SK-N-DZ (cell line): Measurements from ENCODE around the gene LCN6.
"Not testable (repeated sequence)": the region's sequence is repeated elsewhere in the genome, so short reads cannot be mapped to it uniquely, and the experiment has no call there.

Experiments
- DNase-seq: peaks from one replicate; pipeline ENCODE4 v3.0.0-alpha.2; 2015; ENCODE audit warnings: low spot score

Gene LCN6

DNA sequence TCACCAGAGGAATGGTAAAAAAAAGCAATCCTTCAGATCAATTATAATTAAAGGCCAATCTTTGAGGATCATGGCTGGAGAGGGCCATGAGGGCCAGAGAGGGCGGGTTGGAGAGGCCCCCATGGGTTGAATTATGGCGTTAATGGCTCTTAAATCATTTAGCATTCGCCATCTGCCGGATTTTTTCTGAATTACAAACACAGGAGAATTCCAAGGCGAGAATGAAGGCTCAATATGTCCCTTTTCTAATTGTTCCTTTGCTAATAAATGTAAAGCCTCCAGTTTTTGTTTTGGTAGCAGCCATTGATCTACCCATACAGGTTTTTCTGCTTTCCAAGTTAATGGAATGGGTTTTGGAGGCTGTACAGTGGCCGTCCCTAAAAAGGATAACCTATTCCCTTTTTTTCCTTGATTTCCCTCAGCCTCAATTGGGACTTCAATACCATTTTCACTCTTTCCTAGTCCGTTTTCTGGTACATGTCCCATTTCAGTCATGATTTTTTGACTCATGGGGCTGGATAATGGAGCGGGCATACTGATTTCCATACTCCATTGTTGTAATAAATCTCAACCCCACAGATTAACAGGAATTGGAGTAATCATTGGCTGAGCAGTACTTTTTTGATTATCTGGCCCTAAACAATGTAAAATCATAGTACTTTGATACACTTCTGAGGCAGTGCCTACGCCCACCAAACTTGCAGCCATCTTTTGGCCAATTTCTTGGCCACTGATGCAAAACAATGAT is 36.1 kb upstream of the LCN6 start:
- DNase-seq = no peak

GRCh38 chr9:136782452-136782851 is 34.1 kb upstream of the LCN6 start:
- no peak for DNase-seq

- no peak for DNase-seq
These were observed 31.5 kb upstream of the LCN6 start for GRCh38 chr9:136779808-136780207.

DNA sequence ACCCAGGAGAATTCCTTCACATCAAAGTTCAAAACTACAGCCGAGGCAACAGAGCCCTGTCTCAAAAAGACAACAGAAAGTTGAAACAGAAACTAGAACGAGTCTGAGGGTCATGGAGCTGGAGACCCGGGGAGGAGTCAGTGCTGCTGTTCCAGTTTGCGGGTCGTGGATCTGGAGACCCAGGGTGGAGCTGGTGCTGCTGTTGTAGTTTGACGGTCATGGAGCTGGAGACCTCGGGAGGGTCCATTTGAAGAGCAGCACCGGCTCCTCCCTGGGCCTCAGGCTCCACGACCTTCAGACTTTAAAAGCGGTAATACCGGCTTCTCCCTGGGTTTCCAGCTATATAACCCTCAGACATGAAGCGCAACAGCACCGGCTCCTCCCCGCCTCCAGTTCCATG is 29.0 kb upstream of the LCN6 start:
- no peak for DNase-seq

DNA sequence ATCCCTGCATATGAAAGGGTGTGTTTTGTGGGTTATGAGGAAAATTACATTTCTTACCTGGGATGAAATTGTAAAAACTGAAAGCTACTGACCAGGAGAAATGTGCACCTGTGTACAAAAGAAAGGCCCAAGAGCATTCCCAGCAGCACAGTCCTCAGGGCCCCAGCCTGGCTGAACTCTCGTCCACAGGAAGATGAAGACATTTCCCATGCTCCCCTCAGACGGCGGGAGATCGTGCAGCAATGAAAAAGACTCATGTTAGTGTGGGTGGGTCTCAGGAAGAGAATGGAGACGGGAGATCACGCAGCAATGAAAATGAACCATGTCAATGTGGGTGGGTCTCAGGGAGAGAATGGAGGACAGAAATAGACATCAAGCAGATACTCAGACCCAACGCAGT is 28.6 kb upstream of the LCN6 start:
- DNase-seq = no peak

GRCh38 chr9:136775191-136775590 is 26.9 kb upstream of the LCN6 start:
- DNase-seq = no peak

GRCh38 chr9:136774416-136775045 is 26.2 kb upstream of the LCN6 start:
- DNase-seq = no peak

DNA sequence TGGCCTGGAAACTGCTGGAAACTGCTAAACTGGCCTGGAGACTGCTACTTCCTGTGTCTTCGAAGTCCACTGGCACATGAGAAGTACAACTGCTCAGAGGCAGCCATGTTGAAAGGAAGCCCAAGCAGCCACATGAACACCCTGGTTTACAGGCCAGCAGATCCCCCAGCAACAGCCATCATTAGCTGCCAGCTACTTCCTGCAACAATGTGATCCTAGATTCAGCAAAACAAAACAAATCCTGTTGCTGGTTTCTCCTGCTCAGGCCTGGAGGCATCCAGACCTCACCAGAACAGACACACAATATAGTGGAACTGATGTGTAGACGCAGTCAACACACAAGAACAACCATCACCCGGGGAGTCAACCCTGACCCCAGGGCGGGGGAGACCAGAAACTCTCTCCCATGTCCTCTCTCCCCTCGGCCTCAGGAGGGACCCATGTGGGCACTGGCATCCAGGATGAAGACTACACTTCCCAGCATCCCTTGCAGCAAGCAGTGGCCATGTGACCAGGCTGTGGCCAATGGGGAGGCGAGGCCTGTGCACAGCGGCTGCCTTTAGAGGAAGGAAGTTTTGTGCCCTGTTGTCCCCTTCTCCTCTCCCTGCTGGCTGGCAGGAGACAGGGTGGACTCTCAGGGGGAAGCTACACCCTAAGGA is 25.2 kb upstream of the LCN6 start:
- DNase-seq = peak; percentile 77

DNA sequence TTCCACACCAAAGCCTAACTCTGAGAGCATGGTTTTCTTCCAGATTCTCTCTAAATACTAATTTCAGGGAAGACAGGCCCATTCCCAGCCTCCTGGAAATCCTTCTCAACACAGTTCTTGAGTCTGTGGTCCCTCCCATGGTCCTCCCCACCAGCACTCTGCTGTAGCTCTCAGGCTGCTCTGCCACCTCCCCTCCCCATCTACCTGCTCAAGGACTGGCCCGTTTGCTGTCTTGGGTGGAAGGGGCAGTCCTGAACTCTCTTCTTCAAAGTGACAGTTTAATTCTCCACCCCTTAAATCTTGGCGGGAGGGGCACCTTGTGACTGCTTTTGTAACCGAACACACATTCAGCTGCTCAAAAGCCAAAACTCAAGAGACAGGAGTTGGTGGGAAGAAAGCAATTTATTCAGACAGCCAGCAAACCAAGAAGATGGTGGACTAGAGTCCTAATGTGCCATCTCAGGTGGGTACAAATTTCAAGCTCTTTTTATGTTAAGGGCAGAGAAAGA is 23.6 kb upstream of the LCN6 start:
- DNase-seq = no peak

- DNase-seq = no peak
These were observed 21.4 kb upstream of the LCN6 start for GRCh38 chr9:136769710-136770191.

GRCh38 chr9:136766410-136767120 is 18.2 kb upstream of the LCN6 start:
- DNase-seq = peak; percentile 72

DNA sequence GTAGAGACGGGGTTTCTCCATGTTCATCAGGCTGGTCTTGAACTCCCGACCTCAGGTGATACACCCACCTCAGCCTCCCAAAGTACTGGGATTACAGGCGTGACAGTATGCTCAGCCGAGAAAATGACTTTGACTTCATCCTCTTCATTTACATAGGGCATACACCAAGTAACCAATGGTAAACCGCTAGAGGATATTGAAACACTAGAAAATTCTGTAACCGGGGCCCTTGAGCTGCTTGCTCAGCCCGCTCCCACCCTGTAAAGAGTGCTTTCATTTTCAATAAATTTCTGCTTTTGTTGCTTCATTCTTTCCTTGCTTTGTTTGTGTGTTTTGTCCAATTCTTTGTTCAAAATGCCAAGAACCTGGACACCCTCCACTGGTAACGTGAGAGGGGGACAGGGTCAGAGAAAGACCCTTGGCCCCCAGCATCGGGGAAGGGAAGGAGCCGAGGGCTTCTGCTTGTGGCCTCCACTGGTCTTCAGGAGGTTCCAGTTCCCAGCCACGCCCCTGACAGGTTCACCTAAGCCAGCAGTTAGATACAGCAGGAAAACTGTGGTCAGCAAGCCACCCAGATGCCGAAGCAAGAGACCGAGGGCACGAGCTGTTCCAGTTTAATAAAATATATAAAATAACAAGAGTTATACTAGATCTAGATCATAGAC is 17.6 kb upstream of the LCN6 start:
- DNase-seq = not testable (repeated sequence)

- DNase-seq = no peak
These were observed 16.7 kb upstream of the LCN6 start for GRCh38 chr9:136765041-136765440.

- DNase-seq = no peak
These were observed 16.1 kb upstream of the LCN6 start, which contains the start of gene LCN15 for GRCh38 chr9:136764301-136764891. Gene LCN15 (minus strand): TSS chr9:136764518. CDS start chr9:136764488, 30 bp downstream.

- DNase-seq = no peak
These were observed 15.3 kb upstream of the LCN6 start for GRCh38 chr9:136763649-136764035.

- DNase-seq = peak; percentile 89
These were observed 14.8 kb upstream of the LCN6 start for GRCh38 chr9:136762915-136763648.

DNA sequence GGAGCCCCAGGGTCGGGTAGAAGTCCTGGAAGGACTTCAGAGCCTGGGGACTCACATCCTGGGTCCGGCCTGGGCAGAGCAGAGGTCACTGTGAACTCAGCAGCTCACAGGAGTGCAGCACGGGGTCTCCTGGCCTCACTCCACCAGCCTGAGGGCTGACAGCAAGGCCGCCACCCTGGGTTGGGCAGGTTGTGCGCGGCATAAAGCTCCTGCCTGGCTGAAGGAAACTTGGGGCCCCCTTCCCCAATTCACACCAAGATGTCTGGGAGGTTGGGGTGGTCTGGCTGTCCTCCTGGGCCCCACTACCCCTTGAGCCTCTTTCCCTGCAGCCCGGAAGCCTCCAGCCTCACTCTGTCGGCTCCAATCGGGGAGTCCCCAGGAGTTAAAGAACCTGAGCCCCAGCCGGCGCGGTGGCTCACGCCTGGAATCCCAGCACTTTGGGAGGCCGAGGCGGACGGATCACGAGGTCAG is 13.9 kb upstream of the LCN6 start:
- no peak for DNase-seq

GRCh38 chr9:136761545-136761981 is 13.2 kb upstream of the LCN6 start:
- DNase-seq = no peak

- peak; percentile 89 for DNase-seq
These were observed 12.7 kb upstream of the LCN6 start for GRCh38 chr9:136760834-136761544.
